Endometrial microvascular endothelial cells (primary cell): Measurements from ENCODE around the gene PARG. TPM values are rescaled to one million over a fixed set of nuclear protein-coding genes. Genes with fewer than 3 reads are reported as not detected.
"Not testable (repeated sequence)": the region's sequence is repeated elsewhere in the genome, so short reads cannot be mapped to it uniquely, and the experiment has no call there.

Experiments used
- in situ Hi-C: cut with HindIII; loops from 2 replicates; pipeline ENCODE4 v1.10.0; 2017; ENCODE audit warnings: low sequenced_read_pairs, low pct_unique_long_range_greater_than_20kb; ENCODE audit errors: inconsistent ontology term
- total RNA-seq: library from RNA; depleted of rRNA; stranded (reverse); fragments of >200 nt; gene quantifications from one replicate; pipeline ENCODE4 v1.2.3, GENCODE V29; 2015; ENCODE audit errors: inconsistent ontology term

PARG gene
- total RNA-seq, 1 donor from 2014 or later: 13.5 TPM

DNA sequence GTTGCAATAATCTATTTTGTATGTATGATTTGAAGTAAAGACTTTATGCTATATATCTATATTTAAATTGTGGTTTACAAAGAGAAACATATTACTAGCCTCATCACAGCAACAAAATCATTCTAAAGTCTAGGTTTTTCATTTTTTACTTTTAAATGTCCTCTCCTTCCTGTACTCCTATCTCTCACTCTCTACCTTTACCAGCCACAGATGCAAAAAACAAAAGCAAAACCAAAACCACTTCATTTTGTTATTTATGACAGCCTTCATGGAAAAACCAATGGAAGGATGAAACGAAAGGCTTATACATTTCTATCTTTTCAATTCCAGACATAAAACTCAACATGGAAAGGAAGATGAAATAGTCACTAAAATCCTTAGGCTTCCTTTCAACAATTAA is 31.5 kb downstream of the PARG start:
- in situ Hi-C loops: not testable (repeated sequence)

DNA sequence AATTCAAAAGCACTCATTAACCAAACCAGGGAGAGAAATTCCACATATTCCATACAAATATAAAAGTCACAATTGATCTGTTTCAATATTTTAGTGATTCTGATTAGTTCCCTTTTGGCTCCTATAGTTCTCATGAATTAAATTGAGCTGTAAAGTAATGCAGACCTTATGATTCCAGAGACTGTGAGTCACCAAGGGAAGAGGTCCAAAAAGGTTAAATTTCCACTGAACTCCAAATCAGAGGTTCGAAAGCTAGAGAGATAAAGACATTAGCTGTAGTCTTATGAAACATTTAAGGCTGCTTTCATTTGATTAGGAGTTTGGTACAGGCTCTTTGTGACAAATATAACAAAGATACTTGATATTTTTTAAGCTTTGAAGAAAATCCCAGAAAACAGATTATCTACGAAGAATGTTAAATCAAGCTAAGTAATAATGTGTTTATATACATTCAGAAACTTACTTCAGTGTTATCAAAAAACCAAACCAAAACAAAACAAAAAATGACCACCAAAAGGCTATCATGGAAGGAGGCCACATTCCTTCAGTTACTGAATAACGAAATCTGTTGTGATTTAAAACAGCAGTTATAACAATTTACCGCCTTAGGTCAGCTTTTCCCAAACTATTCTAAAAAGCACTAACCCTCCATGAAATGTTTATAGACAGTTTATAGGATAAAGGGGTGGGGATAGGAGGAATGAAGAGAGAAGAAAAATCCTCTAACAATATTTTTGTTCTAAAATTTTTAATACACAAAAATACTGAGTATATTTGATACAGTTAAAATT is 33.3 kb downstream of the PARG start:
- in situ Hi-C loops: not testable (repeated sequence)

DNA sequence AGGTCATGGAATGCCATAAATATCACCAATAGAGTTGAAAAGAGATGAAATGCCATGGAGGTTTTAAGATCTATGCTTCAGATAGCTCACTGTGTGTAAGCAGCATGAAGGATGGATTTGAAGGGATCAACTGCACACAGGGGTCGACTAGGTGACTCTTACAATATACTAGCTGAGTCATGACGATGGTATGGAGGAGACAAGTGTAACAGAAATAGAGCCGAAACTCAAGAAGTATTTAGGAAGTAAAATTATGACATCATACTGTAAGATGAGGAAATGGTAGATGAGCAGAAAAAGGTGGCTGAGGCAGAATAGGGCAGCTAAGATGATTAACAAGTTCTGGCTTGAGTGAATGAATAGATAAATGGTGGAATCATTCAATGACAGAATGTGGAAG is 38.0 kb downstream of the PARG start:
- in situ Hi-C loops: not testable (repeated sequence)

DNA sequence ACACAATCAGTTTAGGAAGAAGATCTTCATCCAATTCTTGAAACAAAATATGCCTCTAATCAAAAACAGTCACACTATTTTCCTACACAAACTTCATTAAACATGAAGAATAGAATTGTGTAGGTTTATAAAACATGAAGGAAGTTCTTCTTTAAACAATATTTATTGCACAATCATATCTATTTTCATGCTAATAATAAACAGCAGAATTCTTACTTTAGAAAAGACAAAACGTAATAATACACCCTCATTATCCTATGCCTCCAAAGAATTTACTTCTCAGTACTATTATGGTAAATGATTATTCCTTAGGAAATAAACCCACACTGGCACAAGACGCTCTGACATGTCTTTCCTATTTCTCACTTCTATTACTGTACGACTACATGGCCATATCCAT is 41.4 kb downstream of the PARG start:
- in situ Hi-C loops: not testable (repeated sequence)

DNA sequence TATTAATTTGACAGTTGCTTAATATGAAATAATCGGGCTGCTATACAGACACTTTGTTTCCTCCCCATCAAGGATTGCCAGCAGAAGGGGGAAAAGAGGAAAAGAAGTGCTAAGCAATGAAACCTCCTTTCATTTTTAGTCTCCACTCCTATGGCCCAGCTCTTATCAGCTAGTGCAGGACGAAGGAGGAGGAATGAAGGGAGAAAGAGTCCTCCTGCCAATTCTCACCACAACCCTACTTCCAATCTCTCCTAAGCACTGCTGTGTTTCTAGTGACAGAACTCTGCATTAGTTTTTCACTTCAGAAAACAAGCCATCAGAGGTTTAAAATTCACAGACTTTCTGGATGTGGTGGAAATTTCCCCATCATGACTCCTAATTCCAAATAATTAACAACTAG is 41.8 kb downstream of the PARG start:
- in situ Hi-C loops: not testable (repeated sequence)

DNA sequence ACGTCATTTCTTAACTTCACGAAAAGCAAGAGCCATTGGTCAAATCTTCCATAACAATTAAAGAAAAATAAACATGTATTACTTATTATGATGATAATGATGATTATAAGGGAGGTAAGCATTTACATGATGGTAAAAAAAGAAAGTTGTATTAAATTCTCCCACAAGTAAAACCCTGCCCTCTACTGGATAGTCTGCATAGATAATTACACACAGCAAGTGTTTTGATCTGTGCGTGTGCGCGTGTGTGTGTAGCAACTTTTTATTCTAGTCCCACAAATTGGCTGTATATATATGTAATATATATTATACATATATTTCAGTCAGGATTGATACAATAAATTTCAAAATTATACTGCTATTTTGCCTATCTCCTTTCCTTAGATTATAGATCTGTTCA is 51.8 kb downstream of the PARG start:
- in situ Hi-C loops: not testable (repeated sequence)

DNA sequence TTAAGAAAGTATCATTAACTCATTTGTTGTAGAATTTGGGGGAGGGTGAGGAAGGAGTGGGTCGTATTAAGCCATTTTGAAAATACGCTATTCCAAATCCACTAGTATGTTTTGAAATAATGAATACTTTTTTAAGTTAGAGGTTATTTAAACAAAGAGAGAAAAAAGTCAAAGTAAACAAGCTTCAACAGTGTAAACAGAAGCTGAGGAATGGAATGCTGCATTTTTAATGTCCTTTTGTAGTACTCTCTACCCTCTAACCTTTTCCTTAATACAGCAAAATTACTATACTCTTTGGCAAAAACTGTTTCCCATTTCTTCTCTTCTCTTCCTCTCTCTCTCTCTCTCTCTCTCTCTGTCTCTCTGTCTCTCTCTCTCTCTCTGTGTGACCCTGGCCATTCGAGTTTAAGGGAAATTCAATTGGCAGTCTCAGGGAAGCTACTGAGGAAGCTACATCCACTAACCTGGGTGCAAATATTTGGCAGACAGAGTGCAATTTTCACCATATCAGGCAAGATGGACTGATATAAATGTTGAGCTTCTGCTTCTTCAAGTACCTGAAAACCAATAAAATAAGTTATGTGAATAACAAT is 57.0 kb downstream of the PARG start:
- in situ Hi-C loops: not testable (repeated sequence)

DNA sequence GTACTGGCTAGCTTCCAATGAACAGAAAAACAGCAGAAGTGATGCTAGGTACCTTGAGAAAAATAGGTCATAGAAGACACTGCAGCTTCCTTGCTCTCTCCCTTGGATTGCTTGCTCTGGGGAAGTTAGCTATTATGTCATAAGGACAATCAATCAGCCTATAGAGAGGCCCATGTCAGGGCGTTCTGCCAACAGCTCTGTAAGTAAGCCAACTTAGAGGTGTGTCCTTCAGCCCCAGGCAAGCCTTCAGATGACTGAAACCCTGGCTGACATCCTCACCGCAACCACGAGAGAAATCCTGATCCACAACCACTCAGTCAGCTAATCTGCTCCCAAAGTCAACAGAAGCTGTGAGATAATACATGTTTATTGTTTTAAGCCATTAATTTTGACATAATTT is 58.0 kb downstream of the PARG start:
- in situ Hi-C loops: not testable (repeated sequence)

DNA sequence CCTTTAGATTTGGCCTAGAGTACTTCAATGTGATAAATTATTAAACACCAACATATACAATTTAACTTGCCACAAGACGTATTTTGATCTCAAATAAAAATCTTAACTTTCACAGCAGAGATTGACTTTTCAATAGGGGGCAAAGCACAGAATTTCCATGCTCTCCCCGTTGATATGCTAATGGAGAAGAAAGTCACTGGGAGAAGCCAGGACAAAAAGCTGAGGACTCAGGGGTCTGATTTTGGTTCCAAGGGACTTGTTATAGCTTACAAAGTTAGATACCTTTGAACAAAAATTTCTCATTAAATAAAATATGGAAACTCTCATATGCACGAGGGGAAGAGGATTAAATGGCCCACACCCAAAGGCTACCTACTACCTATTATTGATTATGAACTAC is 59.5 kb downstream of the PARG start:
- in situ Hi-C loops: not testable (repeated sequence)

DNA sequence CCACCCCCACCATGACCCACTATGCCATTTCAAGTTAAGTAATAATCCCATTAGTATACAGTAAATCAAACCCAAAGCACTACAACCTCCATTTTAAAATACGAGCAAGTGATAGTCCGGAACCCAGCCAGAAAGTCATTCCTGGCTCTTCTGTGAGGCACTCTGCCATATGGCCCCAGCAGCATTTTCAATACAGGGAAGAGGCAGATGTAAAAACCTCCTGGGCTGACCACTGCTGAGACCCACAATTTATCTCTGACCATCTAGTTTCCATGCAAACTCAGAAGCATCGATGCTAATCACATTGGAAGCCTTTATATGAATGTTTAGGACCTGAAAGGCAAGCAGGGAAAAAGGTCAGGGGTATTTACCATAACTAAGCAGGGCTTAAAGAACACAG is 69.1 kb downstream of the PARG start:
- in situ Hi-C loops: not testable (repeated sequence)

DNA sequence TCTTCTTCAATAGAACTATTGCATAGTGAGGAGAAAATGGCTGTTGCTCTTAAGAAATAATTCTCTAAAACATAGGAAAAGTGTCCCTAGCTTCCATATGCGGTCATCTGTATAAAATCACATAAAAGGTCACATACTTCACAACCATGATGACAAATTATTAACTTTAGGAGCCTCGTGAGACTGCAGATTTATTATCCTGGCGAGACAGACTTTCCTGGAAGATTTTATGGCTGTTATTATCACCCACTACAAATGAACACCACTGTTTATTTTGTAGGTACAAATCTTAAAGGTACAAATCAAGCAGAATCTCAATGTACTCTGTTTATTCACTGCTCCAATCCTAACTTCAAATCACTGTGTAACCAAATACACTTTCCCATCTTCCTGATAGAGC is 70.4 kb downstream of the PARG start:
- in situ Hi-C loops: not testable (repeated sequence)

DNA sequence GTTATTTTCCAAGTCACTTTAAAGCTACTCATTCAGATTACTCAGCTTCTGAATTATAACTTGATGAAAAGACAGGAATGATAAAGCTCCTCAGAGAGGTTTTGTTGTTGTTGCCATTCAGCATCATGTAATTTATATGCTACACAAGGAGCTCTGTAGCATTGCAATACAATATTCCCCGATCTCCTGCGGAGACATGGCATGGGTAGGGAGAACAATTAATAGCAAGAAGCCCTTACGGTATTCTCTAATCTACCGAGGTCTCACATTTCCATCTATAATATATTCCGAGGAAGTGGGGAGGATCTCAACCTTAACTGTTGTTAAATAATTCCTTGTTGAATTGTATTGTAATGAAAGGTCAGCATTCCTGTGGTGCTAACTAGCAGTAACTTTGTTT is 81.9 kb downstream of the PARG start:
- in situ Hi-C loops: not testable (repeated sequence)

DNA sequence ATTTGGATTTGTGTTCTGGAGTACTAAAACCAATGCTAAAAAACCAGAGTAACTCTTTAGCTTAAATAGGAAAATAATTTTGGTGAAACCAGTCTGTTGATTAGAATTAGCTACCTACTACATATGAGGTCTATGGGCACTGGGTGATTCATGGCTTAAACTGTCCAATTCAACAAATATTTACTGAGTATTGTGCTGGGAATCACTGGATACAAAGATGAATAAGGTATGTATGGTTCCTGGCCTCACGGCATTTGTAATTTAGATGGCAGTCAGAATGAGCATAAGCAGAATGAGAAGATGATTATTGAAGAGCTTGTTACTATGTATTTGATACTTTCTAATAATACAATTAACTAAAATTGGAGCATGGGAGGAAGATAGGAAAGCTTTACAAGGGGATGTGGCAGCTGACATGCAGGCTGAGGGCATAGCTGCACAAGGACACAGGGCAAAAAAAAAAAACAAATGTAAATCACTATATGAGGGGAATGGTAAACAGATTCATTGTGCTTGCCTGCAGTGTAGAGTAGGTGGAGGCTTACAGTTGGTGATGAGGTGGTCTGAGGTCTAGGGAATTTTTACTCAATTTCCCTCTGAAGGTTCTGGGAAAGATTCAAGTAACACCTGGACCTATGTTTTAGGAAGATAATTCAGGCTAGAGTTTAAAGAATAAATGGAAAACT is 83.0 kb downstream of the PARG start:
- in situ Hi-C loops: not testable (repeated sequence)

DNA sequence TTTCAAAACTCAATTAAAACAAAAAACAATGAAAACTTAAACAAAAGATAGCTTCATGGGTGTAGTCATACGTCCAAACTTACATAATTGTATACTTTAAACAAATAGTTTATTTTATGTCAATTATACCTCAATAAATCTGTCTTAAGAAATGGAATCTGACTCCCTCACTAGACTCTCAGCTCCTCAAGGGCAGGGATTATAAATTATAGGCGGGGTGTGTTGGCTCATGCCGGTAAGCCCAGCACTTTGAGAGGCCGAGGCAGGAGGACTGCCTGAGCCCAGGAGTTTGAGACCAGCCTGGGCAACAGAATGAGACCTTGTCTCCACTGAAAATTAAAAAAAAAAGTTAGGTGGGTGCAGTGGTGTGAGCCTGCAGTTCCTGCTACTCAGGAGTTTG is 92.3 kb downstream of the PARG start:
- in situ Hi-C loops: not testable (repeated sequence)

DNA sequence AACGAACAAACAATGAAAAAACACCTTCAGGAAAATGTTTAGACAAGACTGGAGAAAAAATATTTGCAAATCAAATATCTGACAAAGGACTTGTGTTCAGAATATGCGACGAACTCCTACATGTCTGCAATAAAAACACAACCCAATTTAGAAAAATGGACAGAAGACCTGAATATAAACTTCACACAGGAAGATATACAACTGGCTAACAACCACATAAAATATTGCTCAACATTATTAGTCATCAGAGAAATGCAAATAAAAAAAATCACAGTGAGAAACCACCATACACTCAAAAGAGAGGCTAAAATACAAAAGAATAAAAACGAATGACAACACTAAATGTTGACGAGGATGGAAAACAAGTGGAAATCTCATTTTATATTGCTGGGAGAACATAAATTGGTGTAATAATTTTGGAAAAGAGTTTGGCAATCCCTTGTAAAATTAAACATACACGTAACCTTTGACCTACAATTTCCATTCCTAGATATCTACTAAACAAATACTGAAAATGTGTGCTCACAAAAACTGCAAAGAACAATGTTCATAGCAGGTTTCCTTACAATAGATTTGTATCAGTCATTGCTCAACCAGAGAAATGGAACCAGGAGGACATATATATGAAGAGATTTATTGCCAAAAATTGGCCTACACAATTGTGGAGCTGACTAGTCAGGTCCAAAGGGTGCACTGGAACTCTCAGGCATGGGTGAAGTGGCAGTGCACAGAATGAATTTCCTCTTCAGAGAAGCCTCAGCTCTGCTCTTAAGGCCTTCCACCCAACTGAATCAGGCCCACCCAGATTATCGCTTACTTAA is 96.8 kb downstream of the PARG start:
- in situ Hi-C loops: no loop called here

DNA sequence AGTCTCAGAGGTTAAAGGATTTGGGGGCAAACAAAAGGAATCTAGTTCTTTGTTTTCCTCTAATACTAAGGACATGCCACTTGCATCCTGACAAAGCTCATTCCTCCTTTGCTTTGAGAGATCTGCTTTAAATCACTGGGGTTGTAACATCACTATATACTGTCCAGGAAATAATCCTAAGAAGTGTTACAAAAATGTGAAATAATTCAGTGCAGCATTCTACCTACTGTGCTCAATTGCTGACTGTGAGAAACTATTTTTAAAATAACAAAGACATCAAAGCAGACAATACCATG is 99.5 kb downstream of the PARG start:
- in situ Hi-C loops: not testable (repeated sequence)

DNA sequence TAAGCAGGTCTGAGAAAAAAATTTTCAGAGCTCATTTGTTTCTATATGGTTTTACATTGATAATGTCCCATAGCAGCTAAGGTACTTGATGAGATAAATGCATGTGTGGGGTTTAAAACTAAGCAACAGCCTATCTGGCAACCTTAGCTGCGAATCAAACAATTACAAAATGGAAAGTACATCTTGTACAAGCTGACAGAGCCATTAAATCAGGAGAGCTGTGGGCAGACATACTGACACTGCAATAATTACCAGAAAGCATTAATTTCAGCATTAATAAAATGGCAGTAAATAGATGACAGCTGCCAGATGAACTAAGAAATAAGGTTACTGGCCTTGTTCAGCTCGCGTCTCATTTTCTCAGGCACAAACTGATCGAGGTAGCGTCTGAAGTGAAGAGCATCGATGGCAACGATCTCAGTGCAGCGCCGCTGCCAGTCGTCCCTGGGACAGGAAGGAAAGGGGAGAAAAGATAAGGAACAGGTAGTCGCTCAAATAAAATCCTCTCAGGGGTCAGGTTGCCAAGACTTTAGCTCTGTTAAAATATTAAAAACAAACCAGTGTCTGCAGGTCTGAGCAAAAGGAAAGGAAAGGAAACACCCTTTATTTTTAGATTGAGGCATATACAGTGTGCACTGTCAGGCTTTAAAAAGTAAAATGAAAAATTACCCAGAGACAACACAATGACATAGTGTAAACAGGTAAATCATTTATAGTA is 100.1 kb downstream of the PARG start:
- in situ Hi-C loops: no loop called here

DNA sequence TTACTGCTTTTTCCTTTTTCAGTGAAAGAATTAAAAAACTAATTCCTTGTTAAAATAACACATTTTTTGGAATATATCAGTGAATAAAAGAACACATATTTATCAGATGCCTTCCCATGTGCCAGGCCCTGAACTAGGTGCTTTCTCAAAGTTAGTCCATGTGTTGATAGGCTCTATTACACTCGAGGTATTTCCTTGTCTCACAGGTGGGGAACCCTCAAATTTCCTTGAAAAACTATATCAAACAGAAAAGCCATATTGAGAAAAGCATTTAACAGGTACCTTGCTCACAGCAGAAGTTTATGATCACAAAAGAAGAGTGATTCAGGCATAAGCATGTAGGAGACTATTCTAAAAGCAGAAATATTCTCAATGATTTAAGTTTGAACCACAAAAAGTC is 104.1 kb downstream of the PARG start:
- in situ Hi-C loops: no loop called here

DNA sequence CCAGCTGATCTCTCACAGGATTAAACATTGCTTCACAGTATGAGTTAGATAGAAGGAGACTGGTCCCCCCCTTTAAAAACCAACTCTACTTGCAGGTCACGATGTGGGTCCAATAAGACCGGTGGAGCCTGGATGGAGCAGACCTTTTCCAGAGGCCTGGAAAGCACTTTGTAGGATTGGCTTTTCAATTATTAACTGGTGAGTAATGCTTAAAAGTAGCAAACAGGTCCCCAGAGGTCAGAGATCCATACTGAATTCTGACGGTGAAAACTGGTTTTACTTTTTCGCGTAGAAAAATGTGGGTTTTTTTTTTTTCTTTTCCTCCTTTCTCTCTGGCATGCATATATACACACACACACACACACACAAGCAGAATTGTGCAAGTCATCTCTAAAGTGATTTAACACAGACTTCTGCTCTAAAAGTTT is 104.8 kb downstream of the PARG start:
- in situ Hi-C loops: no loop called here
